Measurements from ENCODE around the gene ROBO4.

ROBO4 gene

DNA sequence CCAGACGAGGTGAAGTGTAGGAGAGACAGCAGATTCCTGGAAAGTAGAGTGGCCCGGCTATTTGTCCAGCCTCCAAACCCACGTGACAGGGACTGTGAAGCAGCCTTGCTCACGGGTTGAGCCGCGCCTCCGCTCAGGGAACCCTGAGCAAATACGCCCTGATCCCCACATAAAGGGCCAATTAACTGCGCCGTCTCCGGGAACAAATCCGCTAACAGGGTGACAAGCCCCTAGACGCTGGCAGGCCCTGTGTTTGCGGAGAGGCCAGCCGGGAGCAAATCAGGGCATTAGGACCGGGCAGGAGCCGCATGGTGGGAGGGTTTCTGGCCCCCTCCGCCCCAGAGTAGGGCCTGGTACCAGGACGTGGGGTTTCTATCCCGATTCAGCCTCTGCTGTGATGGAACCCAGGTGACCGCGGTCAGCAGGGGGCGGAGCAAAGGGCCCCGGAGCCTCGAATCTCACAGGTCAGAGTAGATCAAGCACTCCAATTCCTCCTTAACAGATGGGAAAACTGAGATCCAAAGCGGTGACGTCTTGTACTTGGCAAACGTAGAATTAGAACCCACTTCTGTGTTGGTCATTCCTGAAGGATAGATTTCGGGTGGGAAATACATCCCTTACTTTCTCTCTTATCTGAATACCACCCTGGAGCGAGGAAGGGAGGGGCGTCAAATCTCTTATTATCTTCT is 34.4 kb downstream of the ROBO4 start:
- no peaks in the 10 kb centered on the region for H3K9me3 ChIP-seq (ENCODE audit: control insufficient read depth, insufficient read depth, low read length)
- no peak overlapping the region for H3K27ac ChIP-seq (ENCODE audit: low read depth, low read length)
- H3K4me1 ChIP-seq (ENCODE audit: control insufficient read depth, insufficient read depth, low read length): peaks cover 9% of the 10 kb centered on the region; the same call in 1 of the 2 replicates
- peak overlapping the region; percentile 45; the same call in 1 of the 2 replicates for H3K4me3 ChIP-seq (ENCODE audit: low read depth, low read length)
- peaks cover 100% of the 10 kb centered on the region for H3K27me3 ChIP-seq (ENCODE audit: control insufficient read depth, insufficient read depth, low read length)
- H3K9ac ChIP-seq (ENCODE audit: low read depth, low read length): no peak overlapping the region
- no peaks in the 10 kb centered on the region for H3K36me3 ChIP-seq (ENCODE audit: control insufficient read depth, insufficient read depth, low read length)

DNA sequence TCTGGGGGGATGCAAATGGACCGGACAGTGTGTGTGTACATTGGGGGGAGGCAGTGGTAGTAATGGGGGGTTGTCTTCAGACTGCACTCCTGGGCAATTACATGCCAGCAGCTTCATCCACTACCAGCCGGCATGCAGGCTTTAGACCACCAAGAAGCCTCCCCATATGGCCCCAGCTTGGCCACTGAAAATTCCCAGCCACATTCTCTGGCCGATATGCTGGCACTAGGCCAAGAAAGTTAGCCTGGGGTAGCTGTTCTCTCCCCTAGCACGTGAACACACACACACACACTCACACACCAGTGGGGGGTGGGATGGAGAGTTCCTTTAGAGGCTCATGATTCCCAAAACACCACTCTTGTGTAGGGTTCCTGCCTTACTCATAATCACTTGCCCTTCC is 36.0 kb downstream of the ROBO4 start:
- Histone ChIP-seq H3K9me3 (ENCODE audit: control insufficient read depth, insufficient read depth, low read length) (no peaks in the 10 kb centered on the region), H3K27me3 (ENCODE audit: control insufficient read depth, insufficient read depth, low read length) (peaks cover 92% of the 10 kb centered on the region), H3K9ac (ENCODE audit: low read depth, low read length) (no peak overlapping the region), H3K4me1 (ENCODE audit: control insufficient read depth, insufficient read depth, low read length) (peaks cover 9% of the 10 kb centered on the region; the same call in 1 of the 2 replicates), H3K27ac (ENCODE audit: low read depth, low read length) (no peak overlapping the region), H3K4me3 (ENCODE audit: low read depth, low read length) (no peak overlapping the region), H3K36me3 (ENCODE audit: control insufficient read depth, insufficient read depth, low read length) (no peaks in the 10 kb centered on the region)

DNA sequence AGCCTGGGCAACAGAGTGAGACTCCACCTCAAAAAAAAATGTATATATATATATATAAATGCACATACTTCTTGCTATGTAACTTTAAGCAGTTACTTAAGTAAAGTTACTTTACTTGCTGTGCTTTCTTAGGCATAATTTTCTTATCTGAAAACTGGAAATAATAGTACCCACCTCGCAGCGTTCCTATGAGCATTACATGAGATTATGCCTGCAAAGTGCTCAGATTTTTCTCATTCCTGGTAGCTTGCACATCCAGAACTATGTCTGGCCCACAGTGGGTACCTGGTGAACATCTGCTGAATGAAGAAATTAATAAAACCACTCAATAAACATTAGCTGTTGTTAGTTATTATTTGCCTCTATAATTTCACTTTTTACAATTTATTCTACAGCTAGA is 38.5 kb downstream of the ROBO4 start:
- no peak overlapping the region for H3K27ac ChIP-seq (ENCODE audit: low read depth, low read length)

DNA sequence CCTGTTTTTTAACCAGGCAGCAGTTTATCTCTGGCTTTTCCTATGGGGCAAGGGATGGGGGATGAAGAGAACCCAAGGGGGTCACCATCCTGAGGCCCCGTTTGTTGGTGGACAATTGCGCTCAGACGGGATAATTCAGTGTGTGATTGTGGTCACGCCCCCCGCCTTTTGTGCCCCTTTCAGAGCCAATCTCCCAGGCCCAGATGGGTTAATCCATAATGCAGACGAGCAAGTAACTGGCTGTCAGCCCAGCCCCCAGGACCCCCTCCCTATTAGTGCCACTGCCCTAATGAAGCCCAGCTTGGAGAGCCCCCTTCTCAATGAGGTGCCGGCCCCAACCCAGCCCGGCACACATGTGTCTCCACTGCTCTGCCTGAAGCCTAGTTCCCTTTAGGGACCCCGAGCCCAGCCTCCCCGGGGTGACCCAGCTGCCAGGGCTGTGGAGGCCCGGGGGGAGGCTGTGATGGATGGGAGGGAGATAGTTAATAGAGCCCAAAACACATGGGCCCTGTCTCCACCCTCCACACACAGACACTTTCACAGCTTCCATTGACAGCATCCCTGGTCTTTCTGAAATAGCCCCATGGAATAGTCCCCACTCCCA is 51.5 kb downstream of the ROBO4 start:
- H3K36me3 ChIP-seq (ENCODE audit: control insufficient read depth, insufficient read depth, low read length): no peaks in the 10 kb centered on the region
- no peaks in the 10 kb centered on the region for H3K9me3 ChIP-seq (ENCODE audit: control insufficient read depth, insufficient read depth, low read length)
- peaks cover 100% of the 10 kb centered on the region for H3K27me3 ChIP-seq (ENCODE audit: control insufficient read depth, insufficient read depth, low read length)
- H3K4me3 ChIP-seq (ENCODE audit: low read depth, low read length): no peak overlapping the region
- H3K9ac ChIP-seq (ENCODE audit: low read depth, low read length): no peak overlapping the region
- H3K4me1 ChIP-seq (ENCODE audit: control insufficient read depth, insufficient read depth, low read length): peaks cover 20% of the 10 kb centered on the region
- no peak overlapping the region for H3K27ac ChIP-seq (ENCODE audit: low read depth, low read length)

More for the DNA sequence above, 38.5 kb downstream of the ROBO4 start:
- Histone ChIP-seq H3K9ac (ENCODE audit: low read depth, low read length) (no peak overlapping the region), H3K9me3 (ENCODE audit: control insufficient read depth, insufficient read depth, low read length) (no peaks in the 10 kb centered on the region), H3K27me3 (ENCODE audit: control insufficient read depth, insufficient read depth, low read length) (peaks cover 92% of the 10 kb centered on the region), H3K4me1 (ENCODE audit: control insufficient read depth, insufficient read depth, low read length) (peaks cover 9% of the 10 kb centered on the region; the same call in 1 of the 2 replicates), H3K36me3 (ENCODE audit: control insufficient read depth, insufficient read depth, low read length) (no peaks in the 10 kb centered on the region), H3K4me3 (ENCODE audit: low read depth, low read length) (no peak overlapping the region)

DNA sequence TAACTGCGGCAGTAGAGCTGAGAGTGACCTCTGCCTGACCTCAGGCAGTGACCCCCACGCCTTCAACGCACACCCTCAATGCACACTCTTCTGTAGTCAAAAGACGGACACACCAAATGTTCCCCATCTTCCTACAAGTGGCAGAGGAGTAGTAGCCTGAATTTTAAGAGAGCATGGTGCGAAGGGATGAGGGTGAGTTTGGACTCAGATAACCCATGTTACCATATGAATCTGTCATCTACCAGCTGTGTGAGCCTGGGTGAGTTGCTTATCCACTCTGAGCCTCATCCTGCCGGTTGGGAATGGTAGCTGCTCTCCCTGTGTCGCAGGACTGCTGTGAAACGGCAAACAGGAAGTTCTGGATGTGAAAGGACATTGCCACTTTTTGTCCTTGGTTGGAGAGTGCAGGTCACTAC is 53.0 kb downstream of the ROBO4 start:
- Histone ChIP-seq H3K4me1 (ENCODE audit: control insufficient read depth, insufficient read depth, low read length) (peaks cover 24% of the 10 kb centered on the region), H3K27ac (ENCODE audit: low read depth, low read length) (no peak overlapping the region), H3K4me3 (ENCODE audit: low read depth, low read length) (no peak overlapping the region), H3K27me3 (ENCODE audit: control insufficient read depth, insufficient read depth, low read length) (peaks cover 100% of the 10 kb centered on the region), H3K36me3 (ENCODE audit: control insufficient read depth, insufficient read depth, low read length) (no peaks in the 10 kb centered on the region), H3K9ac (ENCODE audit: low read depth, low read length) (no peak overlapping the region), H3K9me3 (ENCODE audit: control insufficient read depth, insufficient read depth, low read length) (no peaks in the 10 kb centered on the region)

DNA sequence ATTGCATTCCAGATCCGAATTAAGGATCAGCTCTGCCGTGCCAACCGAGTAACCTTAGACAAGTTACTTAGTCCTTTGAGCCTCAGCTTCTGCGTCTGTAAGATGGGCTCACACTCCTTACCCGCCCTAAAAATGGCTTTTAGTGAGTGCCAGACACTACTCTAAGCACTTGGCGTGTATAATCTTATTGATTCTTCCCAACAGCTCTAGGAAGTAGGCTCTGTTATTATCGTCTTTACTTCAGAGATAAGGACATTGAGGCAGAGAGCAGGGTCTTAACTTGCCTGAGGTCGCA is 54.1 kb downstream of the ROBO4 start:
- H3K9ac ChIP-seq (ENCODE audit: low read depth, low read length): no peak overlapping the region
- no peaks in the 10 kb centered on the region for H3K9me3 ChIP-seq (ENCODE audit: control insufficient read depth, insufficient read depth, low read length)
- H3K27me3 ChIP-seq (ENCODE audit: control insufficient read depth, insufficient read depth, low read length): peaks cover 100% of the 10 kb centered on the region
- peaks cover 22% of the 10 kb centered on the region for H3K4me1 ChIP-seq (ENCODE audit: control insufficient read depth, insufficient read depth, low read length)
- H3K27ac ChIP-seq (ENCODE audit: low read depth, low read length): no peak overlapping the region
- H3K36me3 ChIP-seq (ENCODE audit: control insufficient read depth, insufficient read depth, low read length): no peaks in the 10 kb centered on the region
- peak overlapping the region; percentile 42; the same call in 1 of the 2 replicates for H3K4me3 ChIP-seq (ENCODE audit: low read depth, low read length)

DNA sequence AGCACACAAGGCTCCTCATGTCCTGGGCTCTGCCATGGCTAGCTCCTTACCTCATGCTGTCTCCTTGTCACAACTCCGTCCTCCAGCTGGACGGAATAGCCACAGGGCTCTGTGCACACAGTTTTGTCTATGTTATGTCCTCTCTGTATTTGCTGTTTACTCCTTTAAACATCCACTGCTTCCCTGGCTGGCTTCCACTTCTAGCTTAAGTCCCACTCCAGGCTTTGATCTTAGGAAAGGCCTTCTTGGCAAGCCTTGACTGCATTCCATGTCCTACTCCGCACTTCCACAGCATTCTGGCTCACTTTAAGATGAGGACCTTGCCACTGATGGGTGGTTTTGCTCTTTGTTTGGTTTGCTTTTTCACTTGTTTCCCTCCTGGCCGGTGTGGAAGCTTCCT is 55.4 kb downstream of the ROBO4 start:
- Histone ChIP-seq H3K9ac (ENCODE audit: low read depth, low read length) (no peak overlapping the region), H3K36me3 (ENCODE audit: control insufficient read depth, insufficient read depth, low read length) (no peaks in the 10 kb centered on the region), H3K4me1 (ENCODE audit: control insufficient read depth, insufficient read depth, low read length) (peaks cover 16% of the 10 kb centered on the region), H3K27ac (ENCODE audit: low read depth, low read length) (no peak overlapping the region), H3K9me3 (ENCODE audit: control insufficient read depth, insufficient read depth, low read length) (no peaks in the 10 kb centered on the region), H3K4me3 (ENCODE audit: low read depth, low read length) (no peak overlapping the region), H3K27me3 (ENCODE audit: control insufficient read depth, insufficient read depth, low read length) (peaks cover 100% of the 10 kb centered on the region)

DNA sequence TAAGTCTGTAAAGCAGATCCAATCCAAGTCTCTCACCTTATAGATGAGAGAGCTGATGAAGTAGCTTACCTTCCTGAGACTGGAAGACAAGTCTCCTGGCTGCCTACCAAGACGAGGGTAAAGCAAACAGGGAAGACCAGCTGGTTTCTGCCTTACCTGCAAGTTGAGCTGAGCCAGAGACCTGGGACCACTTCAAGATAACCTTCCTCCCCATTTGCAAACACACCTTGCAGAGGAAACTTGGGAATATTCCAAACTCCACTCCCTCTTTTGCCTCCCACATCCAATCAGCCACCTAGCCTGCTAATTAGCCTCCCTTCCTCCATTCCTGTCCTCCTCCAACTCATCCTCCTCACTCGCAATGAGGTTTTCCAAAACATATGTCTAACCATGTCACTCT is 55.8 kb downstream of the ROBO4 start:
- Histone ChIP-seq H3K27ac (ENCODE audit: low read depth, low read length) (no peak overlapping the region), H3K36me3 (ENCODE audit: control insufficient read depth, insufficient read depth, low read length) (no peaks in the 10 kb centered on the region), H3K9me3 (ENCODE audit: control insufficient read depth, insufficient read depth, low read length) (no peaks in the 10 kb centered on the region), H3K9ac (ENCODE audit: low read depth, low read length) (no peak overlapping the region), H3K27me3 (ENCODE audit: control insufficient read depth, insufficient read depth, low read length) (peaks cover 100% of the 10 kb centered on the region), H3K4me1 (ENCODE audit: control insufficient read depth, insufficient read depth, low read length) (peaks cover 19% of the 10 kb centered on the region), H3K4me3 (ENCODE audit: low read depth, low read length) (no peak overlapping the region)

DNA sequence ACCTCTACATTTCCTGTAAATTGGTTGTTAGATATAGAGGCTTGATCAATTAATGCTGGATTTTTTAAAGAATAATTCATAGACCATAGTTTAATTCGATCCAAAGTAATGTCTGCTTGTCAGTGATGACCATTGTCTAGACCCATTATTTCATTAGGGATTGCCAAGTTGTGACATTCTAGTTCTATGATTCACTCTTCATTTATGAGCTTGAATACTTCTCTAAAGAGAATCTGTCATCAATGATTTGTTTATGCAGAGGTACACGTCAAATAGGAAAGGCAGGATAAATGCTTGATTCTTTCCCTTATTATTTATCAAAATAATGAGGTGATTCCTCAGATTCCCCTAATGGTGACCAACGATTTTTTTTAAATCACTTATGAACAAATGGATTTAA is 56.5 kb downstream of the ROBO4 start:
- no peaks in the 10 kb centered on the region for H3K9me3 ChIP-seq (ENCODE audit: control insufficient read depth, insufficient read depth, low read length)
- no peak overlapping the region for H3K9ac ChIP-seq (ENCODE audit: low read depth, low read length)
- peaks cover 97% of the 10 kb centered on the region for H3K27me3 ChIP-seq (ENCODE audit: control insufficient read depth, insufficient read depth, low read length)
- H3K27ac ChIP-seq (ENCODE audit: low read depth, low read length): no peak overlapping the region
- H3K36me3 ChIP-seq (ENCODE audit: control insufficient read depth, insufficient read depth, low read length): no peaks in the 10 kb centered on the region
- H3K4me3 ChIP-seq (ENCODE audit: low read depth, low read length): no peak overlapping the region
- peaks cover 19% of the 10 kb centered on the region for H3K4me1 ChIP-seq (ENCODE audit: control insufficient read depth, insufficient read depth, low read length)

DNA sequence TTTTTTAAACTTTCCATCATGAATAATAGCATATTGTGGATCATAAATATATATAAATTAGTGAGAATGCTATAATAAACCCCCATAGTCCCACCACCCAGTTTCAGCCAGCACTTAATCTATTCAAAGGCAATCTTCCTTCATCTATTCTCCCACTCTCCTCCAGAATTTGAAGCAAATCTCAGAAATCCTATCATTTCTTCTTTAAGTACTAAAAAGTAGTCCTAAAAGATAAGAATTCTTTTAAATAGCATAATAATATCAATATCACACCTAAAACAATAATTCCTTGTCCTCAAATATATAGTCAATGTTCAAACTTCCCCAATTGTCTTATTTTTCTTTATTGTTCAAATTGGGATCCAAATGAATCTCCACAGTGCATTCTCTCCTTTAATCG is 57.0 kb downstream of the ROBO4 start:
- Histone ChIP-seq H3K9ac (ENCODE audit: low read depth, low read length) (no peak overlapping the region), H3K4me1 (ENCODE audit: control insufficient read depth, insufficient read depth, low read length) (peaks cover 19% of the 10 kb centered on the region), H3K9me3 (ENCODE audit: control insufficient read depth, insufficient read depth, low read length) (no peaks in the 10 kb centered on the region), H3K4me3 (ENCODE audit: low read depth, low read length) (no peak overlapping the region), H3K27ac (ENCODE audit: low read depth, low read length) (no peak overlapping the region), H3K27me3 (ENCODE audit: control insufficient read depth, insufficient read depth, low read length) (peaks cover 96% of the 10 kb centered on the region), H3K36me3 (ENCODE audit: control insufficient read depth, insufficient read depth, low read length) (no peaks in the 10 kb centered on the region)

DNA sequence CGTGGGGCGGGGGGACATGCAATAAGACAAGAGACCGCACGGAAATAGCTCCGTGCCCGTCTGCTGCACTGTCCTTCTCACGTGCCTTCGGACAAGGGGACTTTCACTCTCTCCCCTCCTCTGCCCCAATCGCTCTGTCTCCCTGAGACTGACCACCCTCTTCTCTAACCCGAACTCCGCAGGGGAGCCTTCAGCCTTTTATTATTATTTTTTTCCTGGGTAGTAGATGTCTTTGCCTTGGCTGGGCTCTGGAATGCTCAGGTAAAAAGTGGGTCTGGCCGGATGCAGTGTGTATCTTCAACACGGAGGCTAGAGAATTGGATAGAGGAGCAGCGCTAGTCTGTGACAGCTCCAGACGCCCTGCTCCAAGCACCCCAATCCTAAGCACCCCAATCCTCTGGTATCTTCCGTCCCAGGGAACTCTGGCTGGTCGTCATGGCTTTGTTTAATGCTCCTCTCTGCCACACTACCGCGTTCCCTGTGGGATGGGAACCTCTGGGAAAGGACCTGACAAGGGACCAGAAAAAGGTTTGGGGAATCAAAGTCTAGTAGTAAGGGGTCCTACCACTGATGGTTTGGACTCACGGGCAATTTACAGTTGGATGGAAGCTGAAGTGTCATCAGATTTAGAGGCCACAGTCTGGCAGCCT is 57.6 kb downstream of the ROBO4 start:
- Histone ChIP-seq H3K4me3 (ENCODE audit: low read depth, low read length) (peak overlapping the region; percentile 48), H3K4me1 (ENCODE audit: control insufficient read depth, insufficient read depth, low read length) (peaks cover 19% of the 10 kb centered on the region), H3K9ac (ENCODE audit: low read depth, low read length) (no peak overlapping the region), H3K9me3 (ENCODE audit: control insufficient read depth, insufficient read depth, low read length) (no peaks in the 10 kb centered on the region), H3K36me3 (ENCODE audit: control insufficient read depth, insufficient read depth, low read length) (no peaks in the 10 kb centered on the region), H3K27ac (ENCODE audit: low read depth, low read length) (no peak overlapping the region), H3K27me3 (ENCODE audit: control insufficient read depth, insufficient read depth, low read length) (peaks cover 94% of the 10 kb centered on the region)
